ENCODE measurements around the gene TGFB1I1.
"Not testable (repeated sequence)": the region's sequence is repeated elsewhere in the genome, so short reads cannot be mapped to it uniquely, and the experiment has no call there.

The TGFB1I1 gene

DNA sequence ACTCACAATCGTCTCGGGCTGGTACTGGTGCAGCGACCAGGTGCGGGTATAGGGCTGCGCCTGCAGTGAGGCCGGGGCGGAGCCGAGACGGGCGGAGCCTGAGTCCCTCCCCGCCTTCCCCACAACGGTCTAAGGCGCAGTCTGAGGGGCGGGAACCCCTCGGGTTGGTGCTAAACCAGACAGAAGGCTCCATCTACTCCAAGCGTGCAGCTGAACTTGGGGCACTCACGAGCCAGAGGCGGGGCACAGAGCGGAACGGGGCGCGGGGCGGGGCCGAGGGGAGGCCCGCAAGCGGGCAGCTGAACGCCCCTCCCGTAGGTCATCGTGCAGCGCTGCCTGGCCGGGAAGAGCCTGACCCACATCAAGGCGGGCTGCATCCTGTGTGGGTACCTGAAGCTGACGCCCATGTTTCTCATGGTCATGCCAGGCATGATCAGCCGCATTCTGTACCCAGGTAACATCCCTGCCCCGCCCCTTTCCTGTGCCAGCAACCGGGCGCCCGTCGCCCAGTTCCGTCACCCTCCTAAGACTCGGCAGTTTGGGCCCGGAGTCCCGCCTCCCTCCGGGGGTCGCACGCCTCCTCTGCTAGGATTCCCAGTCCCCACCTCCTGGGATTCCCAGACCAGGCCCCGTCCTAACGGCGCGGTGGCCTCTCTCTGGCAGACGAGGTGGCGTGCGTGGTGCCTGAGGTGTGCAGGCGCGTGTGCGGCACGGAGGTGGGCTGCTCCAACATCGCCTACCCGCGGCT lies 15.9 kb downstream of the TGFB1I1 start:
- no peak for DNase-seq (ENCODE audit: low read depth in 2 of 2)

DNA sequence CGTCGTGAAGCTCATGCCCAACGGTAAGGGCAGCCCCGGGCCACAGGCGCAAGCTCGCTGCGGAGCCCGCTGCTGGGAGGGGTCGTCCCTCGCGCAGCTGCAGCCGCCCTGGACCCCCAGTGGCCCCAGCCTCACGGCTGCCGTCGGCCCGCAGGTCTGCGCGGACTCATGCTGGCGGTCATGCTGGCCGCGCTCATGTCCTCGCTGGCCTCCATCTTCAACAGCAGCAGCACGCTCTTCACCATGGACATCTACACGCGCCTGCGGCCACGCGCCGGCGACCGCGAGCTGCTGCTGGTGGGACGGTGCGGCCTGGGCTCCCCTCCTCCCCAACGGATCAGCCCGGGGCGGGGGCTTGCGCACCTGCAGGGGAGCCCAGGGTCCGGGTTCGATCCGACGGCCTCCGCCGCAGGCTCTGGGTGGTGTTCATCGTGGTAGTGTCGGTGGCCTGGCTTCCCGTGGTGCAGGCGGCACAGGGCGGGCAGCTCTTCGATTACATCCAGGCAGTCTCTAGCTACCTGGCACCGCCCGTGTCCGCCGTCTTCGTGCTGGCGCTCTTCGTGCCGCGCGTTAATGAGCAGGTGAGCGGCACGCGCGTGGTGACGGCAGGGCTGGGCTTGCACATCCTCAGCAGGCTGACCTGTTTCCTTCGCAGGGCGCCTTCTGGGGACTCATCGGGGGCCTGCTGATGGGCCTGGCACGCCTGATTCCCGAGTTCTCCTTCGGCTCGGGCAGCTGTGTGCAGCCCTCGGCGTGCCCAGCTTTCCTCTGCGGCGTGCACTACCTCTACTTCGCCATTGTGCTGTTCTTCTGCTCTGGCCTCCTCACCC lies 16.7 kb downstream of the TGFB1I1 start:
- no peak for DNase-seq (ENCODE audit: low read depth in 2 of 2)

DNA sequence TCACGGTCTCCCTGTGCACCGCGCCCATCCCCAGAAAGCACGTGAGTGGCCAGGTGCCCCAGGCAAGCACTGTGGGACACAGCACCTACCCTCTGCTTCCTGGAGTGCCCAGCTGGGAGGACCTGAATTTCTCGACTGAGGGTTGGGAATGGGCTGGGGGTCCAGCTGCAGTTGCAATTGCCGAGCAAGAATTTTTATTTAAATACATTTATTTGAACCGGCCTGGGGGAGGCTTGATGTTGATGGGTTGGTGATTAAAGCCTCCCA lies 17.3 kb downstream of the TGFB1I1 start:
- DNase-seq (ENCODE audit: low read depth in 2 of 2) = no peak

DNA sequence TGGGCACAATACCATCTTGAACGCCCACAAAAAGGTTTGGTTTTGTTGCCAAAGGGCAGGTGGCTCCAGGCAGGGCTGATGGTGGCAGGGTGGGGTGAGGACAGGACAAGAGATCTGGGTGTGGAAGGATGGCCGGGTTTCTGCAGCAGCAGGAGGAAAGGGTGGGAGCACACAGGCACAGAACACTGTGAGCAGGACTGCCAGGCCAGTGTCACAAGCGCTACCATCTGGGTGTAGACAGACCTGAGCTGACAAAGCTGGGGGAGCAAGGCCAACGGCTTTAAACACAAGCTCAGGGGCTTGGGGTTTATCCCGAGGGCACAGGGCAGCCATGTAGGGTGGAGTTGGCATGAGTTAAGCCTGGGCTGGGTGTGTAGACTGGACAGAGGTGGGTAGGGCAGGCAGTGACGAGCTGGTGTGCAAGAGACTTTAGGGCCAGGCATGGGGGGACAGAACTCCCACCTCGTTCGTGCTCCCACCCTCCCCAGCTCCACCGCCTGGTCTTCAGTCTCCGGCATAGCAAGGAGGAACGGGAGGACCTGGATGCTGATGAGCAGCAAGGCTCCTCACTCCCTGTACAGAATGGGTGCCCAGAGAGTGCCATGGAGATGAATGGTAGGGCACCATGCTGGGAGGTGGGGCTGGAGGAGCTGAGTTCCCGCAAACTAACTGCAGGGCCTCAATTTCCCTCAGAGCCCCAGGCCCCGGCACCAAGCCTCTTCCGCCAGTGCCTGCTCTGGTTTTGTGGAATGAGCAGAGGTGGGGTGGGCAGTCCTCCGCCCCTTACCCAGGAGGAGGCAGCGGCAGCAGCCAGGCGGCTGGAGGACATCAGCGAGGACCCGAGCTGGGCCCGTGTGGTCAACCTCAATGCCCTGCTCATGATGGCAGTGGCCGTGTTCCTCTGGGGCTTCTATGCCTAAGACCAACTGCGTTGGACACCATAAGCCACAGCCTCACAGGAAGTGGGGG lies 17.9 kb downstream of the TGFB1I1 start:
- DNase-seq (ENCODE audit: low read depth in 2 of 2) = no peak

DNA sequence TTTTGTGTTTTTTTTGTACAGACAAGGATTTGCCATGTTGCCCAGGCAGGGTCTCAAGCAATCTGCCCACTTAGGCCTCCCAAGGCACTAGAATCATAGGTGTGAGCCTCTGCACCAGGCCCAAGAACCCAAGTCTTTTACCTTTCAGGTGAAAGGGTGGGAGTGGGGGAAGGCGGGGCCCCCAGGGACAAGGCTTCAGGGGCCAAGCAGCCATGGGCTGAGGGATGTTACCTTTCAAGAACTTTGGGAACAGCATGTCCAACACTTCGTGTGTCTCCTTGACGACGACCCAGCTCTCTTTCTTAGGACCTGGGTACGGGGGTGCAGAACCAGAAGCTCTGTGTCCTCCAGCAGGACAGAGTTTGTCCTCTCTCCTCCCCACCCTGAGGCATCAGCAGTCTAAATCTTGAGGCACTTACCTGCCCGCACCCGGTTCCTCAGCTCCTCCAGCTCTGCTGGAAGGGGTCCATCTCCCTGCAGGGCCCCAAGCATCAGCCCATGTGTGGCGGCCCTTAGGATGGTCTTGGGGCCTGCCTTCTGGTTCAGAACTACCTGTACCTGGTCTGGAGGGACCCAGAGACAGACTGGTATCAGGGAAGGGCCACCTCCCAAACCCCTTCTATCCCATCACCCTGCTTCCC lies 19.9 kb downstream of the TGFB1I1 start:
- no peak for DNase-seq (ENCODE audit: low read depth in 2 of 2)

DNA sequence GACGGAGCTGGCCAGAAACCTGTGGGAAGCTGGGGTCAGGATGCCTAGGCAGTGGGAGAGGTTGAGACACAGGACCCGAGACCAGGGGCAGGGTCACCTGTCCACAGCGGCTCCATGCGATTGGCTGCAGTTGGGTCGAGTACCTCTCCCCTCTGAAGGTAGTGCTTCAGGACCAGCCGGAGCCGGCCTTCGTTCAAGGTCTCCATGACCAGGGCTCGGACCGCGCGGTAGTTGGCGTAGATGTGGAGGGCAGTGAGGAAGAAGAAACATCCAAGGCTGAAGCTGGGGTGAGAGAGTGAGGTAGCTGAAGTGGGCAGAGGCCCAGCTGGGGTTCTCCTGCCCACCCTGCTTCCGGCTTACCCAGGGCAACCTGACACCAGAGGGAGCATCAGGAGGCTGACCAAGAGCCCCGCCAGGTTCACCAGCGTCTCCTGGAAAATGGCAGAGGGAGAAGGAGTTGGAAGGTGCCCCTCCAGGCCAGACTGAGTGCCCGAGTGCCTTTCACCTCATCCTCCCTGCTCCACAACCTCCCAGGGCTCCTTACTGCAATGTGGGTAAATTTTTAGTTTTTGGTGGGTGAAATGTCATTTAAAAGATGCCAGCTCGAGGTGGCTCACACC lies 21.7 kb downstream of the TGFB1I1 start:
- DNase-seq (ENCODE audit: low read depth in 2 of 2) = no peak

DNA sequence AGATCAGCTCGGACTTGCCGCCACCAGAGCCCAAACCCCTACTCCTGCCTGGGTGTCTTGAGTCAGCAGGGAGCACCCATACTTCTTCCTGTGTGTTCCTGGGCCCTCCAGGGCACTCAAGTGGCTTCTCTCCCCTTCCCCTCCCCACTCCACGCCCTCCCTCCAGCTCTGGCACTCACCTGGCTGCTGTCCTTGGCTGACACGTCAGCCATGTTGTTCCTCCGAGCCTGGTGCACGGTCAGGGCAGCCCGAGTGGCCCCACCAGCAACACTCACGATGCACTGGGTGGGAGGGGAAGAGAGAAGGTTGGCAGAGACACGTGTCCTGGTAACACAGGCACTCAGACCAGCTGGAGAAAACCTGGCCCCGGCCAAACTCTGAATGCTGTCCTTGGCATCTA lies 24.7 kb downstream of the TGFB1I1 start:
- no peak for DNase-seq (ENCODE audit: low read depth in 2 of 2)

DNA sequence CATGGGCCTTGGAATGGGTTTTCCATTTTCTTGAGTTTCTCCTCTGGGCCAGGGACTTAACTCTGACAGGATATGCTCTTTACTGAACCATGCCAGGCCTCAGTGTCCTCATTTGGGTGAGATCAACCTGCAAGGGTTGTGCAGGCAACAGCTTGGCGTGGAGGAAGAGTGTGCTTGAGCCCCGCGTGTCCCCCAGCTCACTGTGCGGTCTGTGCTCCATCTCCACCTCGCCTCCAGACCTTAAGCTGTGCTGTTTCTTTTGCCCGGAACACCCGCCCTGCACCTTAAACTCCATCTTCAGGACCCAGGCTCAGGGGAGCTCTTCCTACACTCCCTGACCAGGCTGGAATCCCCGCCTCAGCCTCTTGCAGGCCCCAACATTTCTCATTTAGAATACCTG lies 26.5 kb downstream of the TGFB1I1 start:
- no peak for DNase-seq (ENCODE audit: low read depth in 2 of 2)

DNA sequence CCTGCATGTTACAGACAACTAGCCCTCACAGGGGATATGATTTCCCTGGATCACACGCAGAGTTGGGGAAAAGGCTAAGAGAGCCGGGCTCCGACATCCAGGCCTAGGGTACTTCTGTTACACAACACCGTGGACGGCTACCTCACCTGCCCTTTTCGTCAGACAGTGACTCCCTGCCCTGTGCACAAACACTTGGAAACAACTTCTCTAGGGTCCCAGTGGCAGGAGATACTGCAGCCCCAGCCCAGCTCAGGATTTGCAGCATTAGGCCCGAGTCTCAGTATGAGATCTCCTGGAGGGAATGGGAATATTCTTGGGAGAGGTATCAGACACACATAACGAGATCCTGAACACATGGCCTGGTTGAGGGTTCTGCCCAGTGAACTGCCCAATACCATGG lies 28.0 kb downstream of the TGFB1I1 start:
- DNase-seq (ENCODE audit: low read depth in 2 of 2) = no peak

DNA sequence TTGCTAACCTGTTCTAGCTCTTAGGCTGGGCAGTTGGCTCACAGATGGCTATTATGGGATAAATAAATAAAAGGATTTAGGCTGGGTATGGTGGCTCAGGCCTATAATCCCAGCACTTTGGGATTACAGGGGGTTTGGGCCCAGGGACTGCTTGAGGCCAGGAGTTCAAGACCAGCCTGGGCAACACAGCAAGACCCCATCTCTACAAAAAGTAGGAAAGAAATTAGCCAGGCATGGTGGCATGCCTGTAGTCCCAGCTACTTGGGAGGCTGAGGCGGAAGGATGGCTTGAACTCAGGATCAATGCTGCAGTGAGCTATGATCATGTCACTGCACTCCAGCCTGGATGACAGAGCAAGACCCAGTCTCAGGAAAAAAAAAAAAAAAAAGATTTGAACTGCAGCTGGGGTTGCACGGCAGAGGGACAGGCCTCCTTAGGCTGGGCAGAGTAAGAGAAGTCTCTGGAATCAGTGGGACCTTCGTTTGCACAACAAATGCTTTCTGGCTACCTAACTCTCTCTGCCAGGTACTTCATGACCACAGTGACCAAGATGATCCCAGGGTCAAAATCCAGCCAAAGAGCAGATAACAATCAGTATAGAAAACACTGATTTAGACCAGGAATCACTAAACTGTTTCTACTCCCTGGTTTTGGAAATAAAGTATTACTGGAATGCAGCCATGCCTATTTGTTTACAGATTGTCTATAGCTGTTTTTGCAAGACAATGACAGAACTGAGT lies 29.4 kb downstream of the TGFB1I1 start:
- DNase-seq (ENCODE audit: low read depth in 2 of 2) = no peak

DNA sequence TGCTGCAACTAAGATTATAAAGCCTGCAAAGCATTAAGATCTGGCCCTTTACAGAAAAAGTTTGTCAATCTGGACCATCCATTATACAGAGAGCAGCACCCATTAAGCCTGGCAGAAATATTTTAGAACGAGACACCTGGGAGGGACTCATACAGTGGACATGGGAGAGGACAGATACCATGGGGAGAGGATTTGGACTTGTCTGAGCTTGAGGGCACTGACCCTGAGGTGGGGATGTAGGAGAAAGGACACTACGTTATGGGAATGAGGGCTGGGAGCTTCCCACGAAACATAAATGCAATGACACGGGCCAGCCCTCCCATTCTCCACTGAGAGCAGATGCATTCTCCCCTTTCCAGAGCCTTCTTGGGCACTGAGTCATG lies 30.0 kb downstream of the TGFB1I1 start:
- no peak for DNase-seq (ENCODE audit: low read depth in 2 of 2)

DNA sequence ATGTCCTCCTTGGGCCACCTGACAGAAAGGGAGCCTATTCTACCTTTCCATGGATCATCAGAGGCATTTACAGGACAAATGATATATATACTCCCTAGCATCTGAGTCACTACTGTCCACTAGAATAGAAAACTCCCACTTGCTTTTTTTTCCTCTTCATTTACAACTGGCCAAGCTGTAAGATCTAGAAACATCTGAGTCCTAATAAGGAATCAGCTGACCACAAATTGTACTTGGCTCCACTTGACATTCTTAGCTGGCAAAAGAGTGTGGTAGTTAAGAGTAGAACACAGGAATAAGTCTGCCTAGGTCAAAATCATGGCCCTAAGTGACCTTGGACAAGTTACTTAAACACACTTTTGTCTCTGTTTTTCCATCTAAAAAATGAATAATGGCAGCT lies 31.0 kb downstream of the TGFB1I1 start:
- no peak for DNase-seq (ENCODE audit: low read depth in 2 of 2)

DNA sequence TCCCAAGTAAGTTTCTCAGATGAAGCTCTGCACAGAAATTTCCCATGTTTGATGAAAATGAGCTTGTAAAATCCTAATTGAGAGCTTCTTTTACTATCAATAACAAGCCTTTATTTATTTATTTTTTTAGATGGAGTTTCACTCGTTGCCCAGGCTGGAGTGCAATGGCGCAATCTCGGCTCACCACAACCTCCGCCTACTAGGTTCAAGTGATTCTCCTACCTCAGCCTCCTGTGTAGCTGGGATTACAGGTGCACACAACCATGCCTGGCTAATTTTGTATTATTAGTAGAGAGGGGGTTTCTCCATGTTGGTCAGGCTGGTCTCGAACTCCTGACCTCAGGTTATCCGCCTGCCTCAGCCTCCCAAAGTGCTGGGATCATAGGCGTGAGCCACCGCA lies 31.6 kb downstream of the TGFB1I1 start:
- not testable (repeated sequence) for DNase-seq (ENCODE audit: low read depth in 2 of 2)

DNA sequence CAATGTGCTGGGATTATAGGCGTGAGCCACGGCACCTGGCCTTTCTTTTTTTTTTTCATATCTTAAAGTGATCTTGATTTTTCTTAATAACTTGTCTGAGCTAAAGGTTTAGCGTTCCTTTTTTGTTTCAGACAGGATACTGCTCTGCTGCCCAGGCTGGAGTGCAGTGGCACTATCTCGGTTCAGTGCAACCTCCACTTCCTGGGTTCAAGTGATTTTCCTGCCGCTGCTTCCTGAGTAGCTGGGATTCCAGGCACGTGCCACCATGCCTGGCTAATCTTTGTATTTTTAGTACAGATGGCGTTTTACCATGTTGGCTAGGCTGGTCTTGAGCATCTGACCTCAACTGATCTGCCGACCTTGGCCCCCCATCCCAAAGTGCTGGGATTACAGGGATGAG lies 32.2 kb downstream of the TGFB1I1 start:
- DNase-seq (ENCODE audit: low read depth in 2 of 2) = no peak

DNA sequence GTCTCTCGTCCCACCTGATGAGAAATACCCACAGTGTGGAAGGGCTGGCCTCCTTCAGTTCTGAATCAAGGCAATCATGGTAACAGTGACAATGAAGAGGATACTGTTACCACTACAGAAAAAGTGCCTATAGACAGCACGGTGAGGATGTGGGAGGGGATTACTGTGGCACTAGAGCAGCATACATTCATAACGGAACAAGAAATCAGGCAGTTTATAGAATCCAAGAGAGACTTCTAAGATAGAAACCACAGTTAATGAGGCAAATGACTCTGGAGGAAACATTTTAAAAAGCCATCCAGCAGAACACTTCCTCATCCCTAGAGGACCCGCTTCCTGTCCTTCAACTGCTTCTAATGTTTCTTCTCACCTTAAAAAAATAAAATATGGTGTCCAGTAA lies 33.5 kb downstream of the TGFB1I1 start:
- no peak for DNase-seq (ENCODE audit: low read depth in 2 of 2)

DNA sequence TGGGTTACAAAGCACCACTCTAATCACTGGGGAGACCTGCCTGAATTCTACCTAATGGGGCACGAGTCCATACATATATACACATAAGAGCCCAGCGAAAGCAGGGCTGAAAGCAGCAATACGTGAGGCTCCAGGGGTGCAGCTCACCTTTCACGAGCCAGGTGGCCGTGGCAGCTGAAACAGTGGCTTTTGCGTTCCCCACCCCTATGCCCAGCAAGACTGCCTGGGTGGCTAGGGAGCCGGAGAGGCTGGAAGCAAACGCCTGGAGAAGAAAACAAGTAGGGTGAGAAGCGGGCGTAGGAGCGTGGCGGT lies 35.6 kb downstream of the TGFB1I1 start:
- DNase-seq (ENCODE audit: low read depth in 2 of 2) = no peak

DNA sequence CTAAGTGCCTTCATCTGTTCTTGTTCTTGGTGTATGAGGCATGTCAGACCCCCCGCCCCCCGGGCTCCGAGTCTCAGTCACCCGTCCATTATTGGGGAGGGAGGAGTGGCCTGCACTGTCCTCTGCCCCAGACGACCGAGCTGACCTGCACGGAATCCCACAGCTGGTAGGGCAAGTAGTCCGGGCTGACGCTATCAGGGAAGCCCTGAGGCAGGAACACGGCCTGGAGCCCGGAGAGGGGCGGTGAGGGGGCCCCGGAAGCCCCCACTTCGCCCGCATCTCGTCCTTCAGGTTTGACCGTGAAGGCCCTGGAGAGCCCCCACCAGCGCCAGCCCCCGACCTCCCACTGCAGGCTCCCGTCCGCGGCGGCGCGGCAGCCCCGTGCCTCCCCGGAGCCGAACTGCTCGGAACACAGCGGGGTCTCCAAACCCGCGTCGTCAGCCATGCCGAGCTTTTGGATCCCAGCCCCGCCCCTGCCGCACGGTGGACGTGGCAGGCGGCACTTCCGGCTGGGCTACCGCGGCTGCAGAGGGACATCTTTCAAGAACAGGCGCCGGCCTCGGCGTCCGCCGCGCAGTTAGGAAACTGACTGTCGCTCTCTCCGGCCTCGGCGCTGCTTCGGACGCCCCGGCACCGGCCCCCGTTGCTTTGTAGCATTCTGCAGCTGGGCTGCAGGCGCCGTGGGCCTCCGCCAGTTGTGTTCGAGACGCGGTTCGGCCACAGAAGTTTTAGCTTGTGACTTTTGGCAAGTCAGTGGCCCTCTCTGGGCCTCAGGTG lies 36.2 kb downstream of the TGFB1I1 start, which contains the start of gene RUSF1:
RUSF1 (minus strand) TSS at position 463 of the 777 bp plus-strand sequence; CDS start at position 445, 18 bp downstream.
- DNase-seq (ENCODE audit: low read depth in 2 of 2) = peak; percentile 80 to 82

DNA sequence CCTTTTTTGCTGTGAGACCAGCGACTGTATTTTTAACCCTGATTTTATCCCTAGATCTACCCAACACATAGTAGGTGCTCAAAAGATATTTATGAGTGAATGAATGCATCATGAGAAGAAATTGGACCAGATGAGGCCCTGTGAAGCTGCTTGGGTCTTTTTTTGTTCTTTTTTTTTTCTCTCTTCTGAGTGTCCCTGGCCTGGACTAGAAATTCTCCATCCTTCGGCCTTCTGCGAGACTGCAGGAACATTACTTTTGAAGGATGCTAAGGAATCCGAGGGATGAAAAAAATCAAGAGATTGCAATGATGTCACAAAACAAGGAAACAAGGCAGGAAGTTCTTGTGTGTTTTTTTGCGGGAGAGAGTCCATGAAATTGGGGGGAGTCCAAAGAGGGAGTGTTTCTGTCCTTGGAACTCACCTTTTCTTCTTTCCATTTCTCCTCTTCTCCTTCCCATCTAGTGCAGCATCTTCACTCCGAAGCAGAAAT lies 36.8 kb downstream of the TGFB1I1 start:
- peak in 1 of 2 experiments; percentile 20 for DNase-seq (ENCODE audit: low read depth in 2 of 2)

DNA sequence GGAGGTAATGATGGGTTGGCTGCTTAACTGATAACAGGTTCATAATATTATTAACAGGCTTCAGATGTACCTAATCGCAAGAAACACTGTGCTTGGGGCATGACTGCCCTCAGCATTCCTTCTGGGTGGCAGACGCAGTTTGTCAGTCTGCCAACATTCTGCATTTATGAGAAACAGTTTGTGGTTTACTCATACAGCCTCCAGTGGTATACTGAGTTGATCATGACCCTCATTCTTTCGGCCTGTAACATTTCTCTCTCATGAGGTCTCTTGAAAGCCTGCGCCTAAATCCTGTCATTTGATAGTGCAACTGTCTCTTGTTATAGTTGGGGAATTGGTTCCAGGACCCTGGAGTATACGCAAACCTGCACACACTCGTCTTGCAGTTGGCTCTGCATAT lies 41.2 kb downstream of the TGFB1I1 start:
- DNase-seq (ENCODE audit: low read depth in 2 of 2) = peak; percentile 42 to 45

DNA sequence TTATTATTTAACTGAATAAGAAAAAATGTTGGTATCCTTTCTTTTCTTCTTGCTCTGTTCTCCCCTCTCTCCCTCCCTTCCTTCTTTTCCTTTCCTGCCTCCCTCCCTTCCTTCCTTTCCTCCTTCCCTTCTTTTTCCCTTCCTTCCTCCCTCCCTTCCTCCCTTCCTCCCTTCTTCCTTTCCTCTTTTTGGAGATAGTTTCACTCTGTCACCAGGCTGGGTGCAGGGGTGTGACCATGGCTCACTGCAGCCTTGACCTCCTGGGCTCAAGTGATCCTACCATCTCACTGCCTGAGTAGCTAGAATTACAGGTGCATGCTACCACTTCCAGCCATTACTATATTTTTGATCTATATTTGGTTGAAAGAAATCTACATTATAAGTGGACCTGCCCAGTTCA lies 41.9 kb downstream of the TGFB1I1 start:
- DNase-seq (ENCODE audit: low read depth in 2 of 2) = no peak

Measured in fibroblast of skin of left quadriceps (primary cell).